ENCODE measurements around the gene ANO8. TPM values are rescaled to one million over a fixed set of nuclear protein-coding genes. Genes with fewer than 3 reads are reported as not detected.

The ANO8 gene
- total and polyA plus RNA-seq, 2 of the 13 experiments (the other 11 are each of a cell fraction or from before 2014, with no cell fraction given) = 1.8 to 3.5 TPM

- TF ChIP-seq, protein P1, sequence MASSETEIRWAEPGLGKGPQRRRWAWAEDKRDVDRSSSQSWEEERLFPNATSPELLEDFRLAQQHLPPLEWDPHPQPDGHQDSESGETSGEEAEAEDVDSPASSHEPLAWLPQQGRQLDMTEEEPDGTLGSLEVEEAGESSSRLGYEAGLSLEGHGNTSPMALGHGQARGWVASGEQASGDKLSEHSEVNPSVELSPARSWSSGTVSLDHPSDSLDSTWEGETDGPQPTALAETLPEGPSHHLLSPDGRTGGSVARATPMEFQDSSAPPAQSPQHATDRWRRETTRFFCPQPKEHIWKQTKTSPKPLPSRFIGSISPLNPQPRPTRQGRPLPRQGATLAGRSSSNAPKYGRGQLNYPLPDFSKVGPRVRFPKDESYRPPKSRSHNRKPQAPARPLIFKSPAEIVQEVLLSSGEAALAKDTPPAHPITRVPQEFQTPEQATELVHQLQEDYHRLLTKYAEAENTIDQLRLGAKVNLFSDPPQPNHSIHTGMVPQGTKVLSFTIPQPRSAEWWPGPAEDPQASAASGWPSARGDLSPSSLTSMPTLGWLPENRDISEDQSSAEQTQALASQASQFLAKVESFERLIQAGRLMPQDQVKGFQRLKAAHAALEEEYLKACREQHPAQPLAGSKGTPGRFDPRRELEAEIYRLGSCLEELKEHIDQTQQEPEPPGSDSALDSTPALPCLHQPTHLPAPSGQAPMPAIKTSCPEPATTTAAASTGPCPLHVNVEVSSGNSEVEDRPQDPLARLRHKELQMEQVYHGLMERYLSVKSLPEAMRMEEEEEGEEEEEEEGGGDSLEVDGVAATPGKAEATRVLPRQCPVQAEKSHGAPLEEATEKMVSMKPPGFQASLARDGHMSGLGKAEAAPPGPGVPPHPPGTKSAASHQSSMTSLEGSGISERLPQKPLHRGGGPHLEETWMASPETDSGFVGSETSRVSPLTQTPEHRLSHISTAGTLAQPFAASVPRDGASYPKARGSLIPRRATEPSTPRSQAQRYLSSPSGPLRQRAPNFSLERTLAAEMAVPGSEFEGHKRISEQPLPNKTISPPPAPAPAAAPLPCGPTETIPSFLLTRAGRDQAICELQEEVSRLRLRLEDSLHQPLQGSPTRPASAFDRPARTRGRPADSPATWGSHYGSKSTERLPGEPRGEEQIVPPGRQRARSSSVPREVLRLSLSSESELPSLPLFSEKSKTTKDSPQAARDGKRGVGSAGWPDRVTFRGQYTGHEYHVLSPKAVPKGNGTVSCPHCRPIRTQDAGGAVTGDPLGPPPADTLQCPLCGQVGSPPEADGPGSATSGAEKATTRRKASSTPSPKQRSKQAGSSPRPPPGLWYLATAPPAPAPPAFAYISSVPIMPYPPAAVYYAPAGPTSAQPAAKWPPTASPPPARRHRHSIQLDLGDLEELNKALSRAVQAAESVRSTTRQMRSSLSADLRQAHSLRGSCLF (CRISPR knock-in tag; IDR thresholded peaks at IDR 0.05; ENCODE audit: borderline replicate concordance) = no peak
- TF ChIP-seq SAFB2 (CRISPR knock-in tag; IDR thresholded peaks at IDR 0.05; ENCODE audit: borderline replicate concordance, low read depth) = peak; percentile 90; the same call in 1 of the 2 replicates
- TF ChIP-seq BRCA1 (CRISPR knock-in tag; IDR thresholded peaks at IDR 0.05) = no peak
- peak; percentile 66; the same call in 1 of the 2 replicates for TF ChIP-seq ZNF747 (CRISPR knock-in tag; IDR thresholded peaks at IDR 0.05; ENCODE audit: borderline replicate concordance)
- TF ChIP-seq ZNF766 (CRISPR knock-in tag; IDR thresholded peaks at IDR 0.05; ENCODE audit: borderline replicate concordance) = peak; percentile 53; the same call in 1 of the 2 replicates
- TF ChIP-seq HMG20B (CRISPR knock-in tag; conservative IDR thresholded peaks at IDR 0.05) = no peak
- TF ChIP-seq SMARCC2 (IDR thresholded peaks at IDR 0.05) = no peak
- no peak for TF ChIP-seq GABPA (IDR thresholded peaks at IDR 0.05; ENCODE audit: low read depth, low read length)
- TF ChIP-seq GABPA (CRISPR knock-in tag; IDR thresholded peaks at IDR 0.05; ENCODE audit: low read depth) = peak; percentile 56; the same call in 1 of the 2 replicates
- no peak for TF ChIP-seq ZNF737 (CRISPR knock-in tag; IDR thresholded peaks at IDR 0.05; ENCODE audit: borderline replicate concordance)
- TF ChIP-seq ZNF83 (CRISPR knock-in tag; IDR thresholded peaks at IDR 0.05; ENCODE audit: borderline replicate concordance) = 0 out of 2 replicates have a peak, but pooled peaks have one; percentile 37
- TF ChIP-seq, protein P2, sequence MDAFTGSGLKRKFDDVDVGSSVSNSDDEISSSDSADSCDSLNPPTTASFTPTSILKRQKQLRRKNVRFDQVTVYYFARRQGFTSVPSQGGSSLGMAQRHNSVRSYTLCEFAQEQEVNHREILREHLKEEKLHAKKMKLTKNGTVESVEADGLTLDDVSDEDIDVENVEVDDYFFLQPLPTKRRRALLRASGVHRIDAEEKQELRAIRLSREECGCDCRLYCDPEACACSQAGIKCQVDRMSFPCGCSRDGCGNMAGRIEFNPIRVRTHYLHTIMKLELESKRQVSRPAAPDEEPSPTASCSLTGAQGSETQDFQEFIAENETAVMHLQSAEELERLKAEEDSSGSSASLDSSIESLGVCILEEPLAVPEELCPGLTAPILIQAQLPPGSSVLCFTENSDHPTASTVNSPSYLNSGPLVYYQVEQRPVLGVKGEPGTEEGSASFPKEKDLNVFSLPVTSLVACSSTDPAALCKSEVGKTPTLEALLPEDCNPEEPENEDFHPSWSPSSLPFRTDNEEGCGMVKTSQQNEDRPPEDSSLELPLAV (CRISPR knock-in tag; conservative IDR thresholded peaks at IDR 0.05; ENCODE audit: low read depth) = no peak
- TF ChIP-seq ZNF790 (CRISPR knock-in tag; IDR thresholded peaks at IDR 0.05; ENCODE audit: borderline replicate concordance) = no peak
- no peak for TF ChIP-seq ZNF124 (CRISPR knock-in tag; IDR thresholded peaks at IDR 0.05)
- TF ChIP-seq MAF1 (CRISPR knock-in tag; IDR thresholded peaks at IDR 0.05; ENCODE audit: borderline replicate concordance) = no peak
- TF ChIP-seq, protein P3, sequence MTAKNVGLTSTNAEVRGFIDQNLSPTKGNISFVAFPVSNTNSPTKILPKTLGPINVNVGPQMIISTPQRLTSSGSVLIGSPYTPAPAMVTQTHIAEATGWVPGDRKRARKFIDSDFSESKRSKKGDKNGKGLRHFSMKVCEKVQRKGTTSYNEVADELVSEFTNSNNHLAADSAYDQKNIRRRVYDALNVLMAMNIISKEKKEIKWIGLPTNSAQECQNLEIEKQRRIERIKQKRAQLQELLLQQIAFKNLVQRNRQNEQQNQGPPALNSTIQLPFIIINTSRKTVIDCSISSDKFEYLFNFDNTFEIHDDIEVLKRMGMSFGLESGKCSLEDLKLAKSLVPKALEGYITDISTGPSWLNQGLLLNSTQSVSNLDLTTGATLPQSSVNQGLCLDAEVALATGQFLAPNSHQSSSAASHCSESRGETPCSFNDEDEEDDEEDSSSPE (CRISPR knock-in tag; IDR thresholded peaks at IDR 0.05) = peak; percentile 70
- no peak for TF ChIP-seq ZNF224 (CRISPR knock-in tag; IDR thresholded peaks at IDR 0.05)
- TF ChIP-seq ZBTB21 (CRISPR knock-in tag; IDR thresholded peaks at IDR 0.05) = no peak
- TF ChIP-seq ZFAT (CRISPR knock-in tag; conservative IDR thresholded peaks at IDR 0.05) = no peak
- TF ChIP-seq ZNF724P (CRISPR knock-in tag; IDR thresholded peaks at IDR 0.05; ENCODE audit: borderline replicate concordance) = 0 out of 2 replicates have a peak, but pooled peaks have one; percentile 4
- no peak for TF ChIP-seq PAWR (CRISPR knock-in tag; IDR thresholded peaks at IDR 0.05; ENCODE audit: borderline replicate concordance)
Observed at GRCh38 chr19:17334414-17335409, at the start of gene ANO8 (continued).
